ENCODE data around the gene CD6.

CD6 gene, protein sequence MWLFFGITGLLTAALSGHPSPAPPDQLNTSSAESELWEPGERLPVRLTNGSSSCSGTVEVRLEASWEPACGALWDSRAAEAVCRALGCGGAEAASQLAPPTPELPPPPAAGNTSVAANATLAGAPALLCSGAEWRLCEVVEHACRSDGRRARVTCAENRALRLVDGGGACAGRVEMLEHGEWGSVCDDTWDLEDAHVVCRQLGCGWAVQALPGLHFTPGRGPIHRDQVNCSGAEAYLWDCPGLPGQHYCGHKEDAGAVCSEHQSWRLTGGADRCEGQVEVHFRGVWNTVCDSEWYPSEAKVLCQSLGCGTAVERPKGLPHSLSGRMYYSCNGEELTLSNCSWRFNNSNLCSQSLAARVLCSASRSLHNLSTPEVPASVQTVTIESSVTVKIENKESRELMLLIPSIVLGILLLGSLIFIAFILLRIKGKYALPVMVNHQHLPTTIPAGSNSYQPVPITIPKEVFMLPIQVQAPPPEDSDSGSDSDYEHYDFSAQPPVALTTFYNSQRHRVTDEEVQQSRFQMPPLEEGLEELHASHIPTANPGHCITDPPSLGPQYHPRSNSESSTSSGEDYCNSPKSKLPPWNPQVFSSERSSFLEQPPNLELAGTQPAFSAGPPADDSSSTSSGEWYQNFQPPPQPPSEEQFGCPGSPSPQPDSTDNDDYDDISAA

GRCh38 chr11:60971520-60971919 is at the start of gene CD6:
Gene CD6, plus strand, starts transcription at chr11:60971680. Its CDS starts 186 bp downstream, at chr11:60971866.
- no peak for DNase-seq

- DNase-seq, result no peak
Measured at GRCh38 chr11:60921777-60922335, 49.6 kb upstream of the CD6 start.

DNA sequence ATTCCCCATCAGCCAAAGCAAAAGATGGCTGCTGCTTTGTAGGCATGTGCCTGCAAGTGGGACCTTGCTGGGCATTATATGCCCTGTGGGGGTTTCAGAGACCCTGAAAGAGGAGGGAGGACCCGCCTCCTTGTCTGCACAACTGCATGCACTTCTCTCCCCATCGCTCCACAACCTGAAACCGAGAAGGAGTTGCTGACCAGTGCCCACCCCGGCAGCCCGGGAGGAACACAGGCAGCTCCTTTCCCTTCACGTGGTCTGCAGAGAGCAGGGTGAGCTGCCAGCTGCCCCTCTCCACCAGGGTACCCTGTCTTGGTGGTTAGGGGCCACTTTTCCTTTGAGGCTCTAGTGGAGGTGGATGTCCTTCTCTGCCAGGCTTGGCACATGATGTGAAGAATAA is 48.6 kb upstream of the CD6 start:
- no peak for DNase-seq

- peak in 1 of 2 experiments; percentile 7 for DNase-seq
Measured at GRCh38 chr11:60923326-60923725, 48.2 kb upstream of the CD6 start.

GRCh38 chr11:60923800-60924109 is 47.7 kb upstream of the CD6 start:
- no peak for DNase-seq

DNA sequence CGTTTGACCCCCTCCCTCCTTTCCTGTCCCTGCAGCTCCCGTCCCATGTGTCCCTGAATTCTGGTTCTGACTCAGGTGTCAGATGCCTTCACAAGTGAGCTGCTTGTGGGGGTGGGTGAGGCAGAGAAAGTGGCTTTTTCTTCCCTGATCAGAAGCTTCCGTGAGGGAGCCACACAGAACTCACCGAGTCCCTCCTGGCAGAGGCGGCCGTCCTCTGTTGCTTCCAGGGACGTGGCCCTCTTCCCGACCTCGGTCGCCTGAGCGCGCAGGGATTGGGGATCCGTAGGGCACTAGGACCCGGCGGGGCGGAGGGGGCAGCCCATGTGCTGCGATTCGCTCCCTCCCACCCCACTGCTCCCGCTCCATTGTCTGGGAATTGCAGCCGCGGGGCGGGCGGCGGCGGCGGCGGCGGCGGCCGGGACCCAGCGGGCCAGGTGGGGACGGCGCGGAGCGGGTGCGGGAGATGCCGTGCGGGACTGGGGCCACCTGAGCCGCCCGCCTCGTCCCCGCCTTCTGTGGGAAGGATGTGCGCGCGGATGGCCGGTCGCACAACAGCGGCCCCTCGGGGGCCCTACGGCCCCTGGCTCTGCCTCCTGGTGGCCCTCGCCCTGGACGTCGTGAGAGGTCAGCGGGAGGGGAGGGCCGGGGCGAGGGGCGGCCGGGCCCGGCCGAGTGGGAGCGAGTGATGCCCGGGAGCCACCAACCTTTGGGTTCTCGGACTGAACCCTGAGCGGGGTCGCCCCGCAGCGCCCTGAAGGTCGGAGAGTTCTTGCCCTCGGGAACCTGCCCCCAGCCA is 47.2 kb upstream of the CD6 start, which contains the start of gene TMEM132A:
TMEM132A (plus strand) TSS at position 351 of the 796 bp plus-strand sequence; CDS start at position 525, 174 bp downstream.
- DNase-seq, result peak in 1 of 2 experiments; percentile 42

GRCh38 chr11:60924906-60925853 is 46.3 kb upstream of the CD6 start:
- no peak for DNase-seq

DNA sequence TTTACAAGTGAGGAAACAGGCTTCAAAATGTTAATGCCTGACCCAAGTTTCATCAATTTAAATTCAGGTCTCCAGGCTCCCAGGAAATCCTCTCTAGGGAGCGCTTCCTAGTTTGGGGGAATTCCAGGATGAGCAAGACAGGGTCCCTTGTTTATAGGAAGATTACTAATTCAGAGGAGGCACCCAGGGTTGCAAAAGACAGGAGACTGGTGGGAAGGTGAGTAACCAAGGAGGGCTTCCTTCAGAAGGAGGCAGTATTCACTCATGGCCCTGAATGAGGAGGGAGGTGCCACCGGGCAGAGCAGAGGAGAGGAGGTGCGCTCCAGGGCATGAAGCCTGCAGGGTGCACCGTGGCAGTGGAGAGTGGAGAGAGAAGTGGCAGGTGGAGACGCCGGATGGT is 45.6 kb upstream of the CD6 start:
- no peak for DNase-seq

DNA sequence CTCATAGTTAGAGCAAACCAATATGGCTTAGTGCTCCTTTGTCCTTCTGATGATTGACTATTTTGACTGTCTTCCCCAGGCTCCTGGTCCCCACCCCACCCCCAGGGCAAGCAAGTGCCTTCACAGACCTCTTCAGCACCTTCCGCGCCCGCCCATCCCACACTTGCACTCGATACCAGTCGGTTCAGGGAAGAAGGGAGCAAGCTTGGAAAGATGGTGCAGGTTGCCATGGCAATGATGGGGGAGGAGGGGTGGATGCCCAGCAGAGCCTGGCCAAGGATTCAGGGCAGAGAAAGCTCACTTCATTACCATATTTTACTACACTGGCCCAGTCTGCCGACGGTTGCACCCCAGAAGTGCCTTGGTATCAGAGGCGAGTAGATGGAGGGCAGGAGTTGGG is 45.0 kb upstream of the CD6 start:
- no peak for DNase-seq

DNA sequence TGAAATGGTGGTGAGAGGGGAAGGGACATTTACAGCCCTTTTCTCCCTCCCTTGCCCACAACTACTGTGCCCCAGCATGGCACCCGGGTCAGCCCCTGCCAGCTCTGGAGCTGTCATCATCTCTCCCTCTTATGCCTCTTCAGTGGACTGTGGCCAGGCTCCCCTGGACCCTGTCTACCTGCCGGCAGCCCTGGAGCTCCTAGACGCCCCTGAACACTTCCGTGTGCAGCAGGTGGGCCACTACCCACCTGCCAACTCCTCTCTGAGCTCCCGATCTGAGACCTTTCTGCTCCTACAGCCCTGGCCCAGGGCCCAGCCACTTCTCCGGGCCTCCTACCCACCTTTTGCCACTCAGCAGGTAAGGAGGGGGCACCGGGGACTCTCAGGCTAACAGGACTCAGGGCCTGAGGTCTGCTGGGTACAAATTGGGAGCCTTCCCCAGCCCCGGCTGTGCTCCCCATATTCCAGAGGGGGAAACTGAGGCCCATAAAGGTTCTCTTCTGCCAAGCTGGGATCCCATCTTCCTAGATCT is 44.4 kb upstream of the CD6 start:
- no peak for DNase-seq

- DNase-seq, result no peak
Measured at GRCh38 chr11:60927600-60927999, 43.9 kb upstream of the CD6 start.

GRCh38 chr11:60928563-60929001 is 42.9 kb upstream of the CD6 start:
- DNase-seq, result no peak

DNA sequence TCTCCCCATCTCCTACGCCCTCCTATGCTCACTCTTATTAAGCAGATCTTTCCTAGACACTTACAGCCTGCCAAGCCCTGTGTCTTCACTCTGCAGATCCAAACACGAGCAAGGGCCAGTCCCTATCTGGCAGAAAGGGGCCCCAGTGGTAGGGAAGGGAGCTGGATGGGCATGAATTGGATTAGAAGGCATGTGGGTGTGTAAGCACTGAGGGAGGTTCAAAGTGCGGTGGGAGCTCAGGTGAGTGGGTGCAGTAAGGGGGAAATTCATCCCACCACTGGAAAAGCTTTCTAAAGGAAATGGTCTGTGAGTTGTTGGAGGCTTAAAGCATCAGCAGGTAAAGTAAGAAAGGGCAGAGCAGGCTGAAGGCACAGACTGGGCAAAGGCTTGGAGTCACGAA is 41.7 kb upstream of the CD6 start:
- no peak for DNase-seq

DNA sequence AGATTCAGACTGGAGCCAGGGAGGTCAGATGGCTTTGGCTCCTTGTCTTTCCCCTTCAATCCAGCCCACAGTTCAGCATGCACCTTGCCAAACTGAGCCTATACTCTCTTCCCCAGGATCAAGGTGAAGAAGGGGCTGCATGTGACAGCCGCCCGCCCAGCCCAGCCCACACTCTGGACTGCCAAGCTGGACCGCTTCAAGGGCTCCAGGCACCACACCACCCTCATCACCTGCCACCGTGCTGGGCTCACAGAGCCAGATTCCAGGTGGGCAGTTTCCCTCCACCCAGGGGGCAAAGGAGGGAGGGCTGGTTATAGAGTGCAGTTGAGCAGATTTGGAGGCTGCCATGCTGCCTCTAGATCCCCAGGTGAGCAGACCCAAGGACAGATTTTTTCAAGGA is 41.1 kb upstream of the CD6 start:
- DNase-seq, result no peak

GRCh38 chr11:60931917-60932316 is 39.6 kb upstream of the CD6 start:
- no peak for DNase-seq

- DNase-seq, result no peak
Measured at GRCh38 chr11:60932605-60933356, 38.7 kb upstream of the CD6 start.

- no peak for DNase-seq
Measured at GRCh38 chr11:60933416-60934123, 37.9 kb upstream of the CD6 start.

- no peak for DNase-seq
Measured at GRCh38 chr11:60934124-60934789, 37.2 kb upstream of the CD6 start.

DNA sequence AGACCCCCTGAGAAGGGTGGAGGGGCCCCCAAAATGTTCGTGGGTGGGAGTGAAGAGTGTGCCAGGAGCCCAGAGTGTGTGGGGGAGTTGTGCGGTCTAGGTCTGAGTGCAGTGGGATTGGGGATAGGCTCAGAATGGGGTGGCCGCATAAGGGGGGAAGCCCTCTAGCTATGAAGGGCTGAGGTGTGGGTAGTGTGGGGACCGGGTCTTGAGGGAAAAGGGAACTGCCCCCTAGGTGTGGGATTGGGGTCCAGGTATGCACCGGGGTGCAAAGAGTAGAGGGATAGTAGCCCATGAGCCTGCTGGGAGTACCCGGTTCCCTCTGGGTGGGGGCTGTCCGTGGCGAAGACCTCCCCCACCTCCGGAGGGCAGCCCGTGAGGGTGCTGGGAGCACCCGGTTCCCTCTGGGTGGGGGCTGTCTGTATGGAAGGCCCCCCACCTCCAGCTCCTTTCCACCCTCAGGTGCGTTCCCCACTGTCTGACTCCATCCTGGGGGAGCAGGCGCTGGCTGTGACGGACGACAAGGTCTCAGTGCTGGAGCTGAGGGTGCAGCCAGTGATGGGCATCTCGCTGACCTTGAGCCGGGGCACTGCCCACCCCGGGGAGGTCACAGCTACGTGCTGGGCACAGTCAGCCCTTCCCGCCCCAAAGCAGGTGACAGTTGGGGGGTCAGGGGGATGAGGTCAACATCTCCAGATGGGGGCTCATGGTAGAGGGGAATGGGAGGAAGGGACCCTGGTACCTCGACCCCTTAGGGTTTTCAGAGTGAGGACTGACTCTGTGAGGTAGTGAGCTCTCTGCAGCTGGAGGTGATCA is 36.5 kb upstream of the CD6 start:
- DNase-seq, result no peak
